HepG2 (cell line): Measurements from ENCODE around the gene ISG20L2. TPM values are rescaled to one million over a fixed set of nuclear protein-coding genes. Genes with fewer than 3 reads are reported as not detected.

Experiments
- BRCA1 ChIP-seq: sonication (generic); formaldehyde crosslinking; IDR thresholded peaks from 2 replicates; pipeline ENCODE4 v1.4.0; 2020; ENCODE audit warnings: missing genetic modification reagents
- FOXA1 ChIP-seq, 2 experiments: fragments of 450-650 bp in 1 of 2; sonication (generic) in 1 of 2; formaldehyde crosslinking in 1 of 2; IDR thresholded peaks; 2 replicates each; pipeline versions ENCODE4 v1.4.0 to v1.6.1; 2016 to 2020; ENCODE audit warnings: missing genetic modification reagents in 1 of 2
- FOXP4 ChIP-seq: sonication (generic); formaldehyde crosslinking; IDR thresholded peaks from 2 replicates; pipeline ENCODE4 v1.4.0; 2020; ENCODE audit warnings: missing genetic modification reagents
- IRF2 ChIP-seq: IDR thresholded peaks from 2 replicates; pipeline ENCODE4 v1.6.1; 2018; ENCODE audit warnings: missing genetic modification reagents, missing compliant biosample characterization
- KLF16 ChIP-seq, 2 experiments: sonication (generic) in 1 of 2; formaldehyde crosslinking in 1 of 2; IDR thresholded peaks; 2 replicates each; pipeline versions ENCODE4 v1.6.1 to v1.8.0; 2016 to 2023; ENCODE audit warnings: missing genetic modification reagents in 2 of 2, missing compliant biosample characterization in 1 of 2
- RAD51 ChIP-seq: fragments of 450-650 bp; IDR thresholded peaks from 2 replicates; pipeline ENCODE4 v1.6.1; 2016; ENCODE audit warnings: borderline replicate concordance
- TBX2 ChIP-seq: sonication (generic); formaldehyde crosslinking; IDR thresholded peaks from 2 replicates; pipeline ENCODE4 v1.5.0; 2020; ENCODE audit warnings: missing genetic modification reagents, mild to moderate bottlenecking, borderline replicate concordance
- TFDP2 ChIP-seq: sonication (generic); formaldehyde crosslinking; IDR thresholded peaks from 2 replicates; pipeline ENCODE4 v1.4.0; 2020; ENCODE audit warnings: missing genetic modification reagents
- TOE1 ChIP-seq: sonication (generic); formaldehyde crosslinking; IDR thresholded peaks from 2 replicates; pipeline ENCODE4 v1.4.0; 2020; ENCODE audit warnings: mild to moderate bottlenecking, missing genetic modification reagents
- ZNF280B ChIP-seq: sonication (generic); formaldehyde crosslinking; IDR thresholded peaks from 2 replicates; pipeline ENCODE4 v1.5.0; 2020; ENCODE audit warnings: missing genetic modification reagents, mild to moderate bottlenecking, borderline replicate concordance
- ZNF34 ChIP-seq: sonication (generic); formaldehyde crosslinking; IDR thresholded peaks from 2 replicates; pipeline ENCODE4 v1.4.0; 2020; ENCODE audit warnings: mild to moderate bottlenecking, missing genetic modification reagents, borderline replicate concordance
- ZNF580 ChIP-seq: IDR thresholded peaks from 2 replicates; pipeline ENCODE4 v1.6.1; 2016; ENCODE audit warnings: low read depth, borderline replicate concordance
- polyA plus RNA-seq, 8 experiments: library from polyadenylated mRNA; depleted of rRNA in 3 of 8; stranded (reverse) in 7 of 8; unstranded in 1 of 8; fragments of >200 nt; fragmentation: Illumina TruSeq in 4 of 8; extraction: Trizol in 4 of 8; gene quantifications; 2 replicates each; pipeline versions ENCODE4 v1.2.1 to v1.2.3, GENCODE V29; 2011 to 2016; ENCODE audit warnings: low read depth in 4 of 8, missing spikeins in 1 of 8, mixed read lengths in 1 of 8; ENCODE audit not compliant: insufficient read depth in 1 of 8
- total RNA-seq, 5 experiments: library from RNA; depleted of rRNA; stranded (reverse); fragments of >200 nt; fragmentation: Illumina TruSeq; extraction: Trizol; gene quantifications; 2 replicates each; pipeline ENCODE4 v1.2.3, GENCODE V29; 2016; ENCODE audit warnings: low read depth in 1 of 5
- TF ChIP-seq, protein P1 (sequence below), 2 experiments: sonication (generic) in 1 of 2; formaldehyde crosslinking in 1 of 2; IDR thresholded peaks; 2 replicates each; pipeline versions ENCODE4 v1.6.1 to v1.9.0; 2014 to 2022; ENCODE audit warnings: antibody characterized with exemption in 1 of 2, borderline replicate concordance in 1 of 2, inconsistent platforms in 1 of 2, low read depth in 1 of 2, missing genetic modification reagents in 1 of 2
- TF ChIP-seq, protein P2 (sequence below): IDR thresholded peaks from 2 replicates; pipeline ENCODE4 v1.6.1; 2016; ENCODE audit warnings: low read depth, control low read depth

The ISG20L2 gene
- total and polyA plus RNA-seq, 2 of the 13 experiments (the other 11 are each of a cell fraction or from before 2014, with no cell fraction given): 19.8 to 21.3 TPM

GRCh38 chr1:156767101-156767878 is 38.7 kb upstream of the ISG20L2 start, which contains the start of gene PRCC (continued):
- TF ChIP-seq FOXP4 (CRISPR knock-in tag) (no peak; the same call in 1 of the 2 replicates), ZNF34 (CRISPR knock-in tag) (peak; percentile 40; the same call in 1 of the 2 replicates), TBX2 (peak; percentile 66), TFDP2 (peak; percentile 45), TOE1 (CRISPR knock-in tag) (0 out of 2 replicates have a peak, but pooled peaks have one; percentile 37), FOXA1 (IDR thresholded peaks at IDR 0.05) (no peak), FOXA1 (CRISPR knock-in tag; IDR thresholded peaks at IDR 0.05) (0 out of 2 replicates have a peak, but pooled peaks have one; percentile 10), RAD51 (no peak), BRCA1 (peak; percentile 32; the same call in 1 of the 2 replicates), KLF16 (CRISPR knock-in tag; IDR thresholded peaks at IDR 0.05) (peak in 1 of 2 experiments; percentile 81; a peak in 2 of 4 replicates), IRF2 (CRISPR knock-in tag) (peak; percentile 98), ZNF580 (peak; percentile 75; the same call in 1 of the 2 replicates), ZNF280B (CRISPR knock-in tag) (no peak)
- TF ChIP-seq, protein P1, sequence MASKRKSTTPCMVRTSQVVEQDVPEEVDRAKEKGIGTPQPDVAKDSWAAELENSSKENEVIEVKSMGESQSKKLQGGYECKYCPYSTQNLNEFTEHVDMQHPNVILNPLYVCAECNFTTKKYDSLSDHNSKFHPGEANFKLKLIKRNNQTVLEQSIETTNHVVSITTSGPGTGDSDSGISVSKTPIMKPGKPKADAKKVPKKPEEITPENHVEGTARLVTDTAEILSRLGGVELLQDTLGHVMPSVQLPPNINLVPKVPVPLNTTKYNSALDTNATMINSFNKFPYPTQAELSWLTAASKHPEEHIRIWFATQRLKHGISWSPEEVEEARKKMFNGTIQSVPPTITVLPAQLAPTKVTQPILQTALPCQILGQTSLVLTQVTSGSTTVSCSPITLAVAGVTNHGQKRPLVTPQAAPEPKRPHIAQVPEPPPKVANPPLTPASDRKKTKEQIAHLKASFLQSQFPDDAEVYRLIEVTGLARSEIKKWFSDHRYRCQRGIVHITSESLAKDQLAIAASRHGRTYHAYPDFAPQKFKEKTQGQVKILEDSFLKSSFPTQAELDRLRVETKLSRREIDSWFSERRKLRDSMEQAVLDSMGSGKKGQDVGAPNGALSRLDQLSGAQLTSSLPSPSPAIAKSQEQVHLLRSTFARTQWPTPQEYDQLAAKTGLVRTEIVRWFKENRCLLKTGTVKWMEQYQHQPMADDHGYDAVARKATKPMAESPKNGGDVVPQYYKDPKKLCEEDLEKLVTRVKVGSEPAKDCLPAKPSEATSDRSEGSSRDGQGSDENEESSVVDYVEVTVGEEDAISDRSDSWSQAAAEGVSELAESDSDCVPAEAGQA (IDR thresholded peaks at IDR 0.05; ENCODE audit: low read depth): 0 out of 2 replicates have a peak, but pooled peaks have one; percentile 76
- TF ChIP-seq, protein P1 (CRISPR knock-in tag; IDR thresholded peaks at IDR 0.05; ENCODE audit: borderline replicate concordance): no peak
- TF ChIP-seq, protein P2, sequence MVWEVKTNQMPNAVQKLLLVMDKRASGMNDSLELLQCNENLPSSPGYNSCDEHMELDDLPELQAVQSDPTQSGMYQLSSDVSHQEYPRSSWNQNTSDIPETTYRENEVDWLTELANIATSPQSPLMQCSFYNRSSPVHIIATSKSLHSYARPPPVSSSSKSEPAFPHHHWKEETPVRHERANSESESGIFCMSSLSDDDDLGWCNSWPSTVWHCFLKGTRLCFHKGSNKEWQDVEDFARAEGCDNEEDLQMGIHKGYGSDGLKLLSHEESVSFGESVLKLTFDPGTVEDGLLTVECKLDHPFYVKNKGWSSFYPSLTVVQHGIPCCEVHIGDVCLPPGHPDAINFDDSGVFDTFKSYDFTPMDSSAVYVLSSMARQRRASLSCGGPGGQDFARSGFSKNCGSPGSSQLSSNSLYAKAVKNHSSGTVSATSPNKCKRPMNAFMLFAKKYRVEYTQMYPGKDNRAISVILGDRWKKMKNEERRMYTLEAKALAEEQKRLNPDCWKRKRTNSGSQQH (CRISPR knock-in tag): peak; percentile 49; the same call in 1 of the 2 replicates
